HG03135 (cell line): ENCODE results near the gene GALNT15.

Source experiments
- ATAC-seq: cut with Tn5 transposase; IDR thresholded peaks from one replicate; pipeline ENCODE4 v1.9.1; 2021; ENCODE audit warnings: mild to moderate bottlenecking, moderate library complexity; ENCODE audit not compliant: unreplicated experiment

Gene GALNT15

GRCh38 chr3:16174389-16174788 lies at the start of gene GALNT15:
Gene GALNT15 (plus strand): TSS chr3:16174680. CDS start chr3:16175152, 472 bp downstream.
- ATAC-seq: no peak

DNA sequence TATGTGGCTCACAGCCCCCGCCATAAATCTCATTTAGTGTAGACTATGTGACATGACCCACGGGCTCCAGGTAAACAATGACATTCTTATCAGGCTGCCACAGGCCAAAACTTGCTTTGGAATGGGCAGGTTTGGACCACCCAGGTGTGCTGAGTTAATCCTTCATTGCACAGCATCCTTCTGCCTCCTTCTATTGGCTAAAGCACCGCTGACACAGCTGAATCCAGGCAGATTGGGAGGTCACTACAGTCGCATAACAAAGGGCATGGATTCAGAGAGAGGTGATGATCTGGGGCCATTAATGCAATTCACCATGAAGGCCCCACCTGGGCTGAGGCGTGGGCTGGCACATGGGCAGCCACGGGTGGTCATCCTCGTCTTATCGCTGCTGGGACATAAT lies 47.8 kb upstream of the GALNT15 start:
- ATAC-seq: no peak

DNA sequence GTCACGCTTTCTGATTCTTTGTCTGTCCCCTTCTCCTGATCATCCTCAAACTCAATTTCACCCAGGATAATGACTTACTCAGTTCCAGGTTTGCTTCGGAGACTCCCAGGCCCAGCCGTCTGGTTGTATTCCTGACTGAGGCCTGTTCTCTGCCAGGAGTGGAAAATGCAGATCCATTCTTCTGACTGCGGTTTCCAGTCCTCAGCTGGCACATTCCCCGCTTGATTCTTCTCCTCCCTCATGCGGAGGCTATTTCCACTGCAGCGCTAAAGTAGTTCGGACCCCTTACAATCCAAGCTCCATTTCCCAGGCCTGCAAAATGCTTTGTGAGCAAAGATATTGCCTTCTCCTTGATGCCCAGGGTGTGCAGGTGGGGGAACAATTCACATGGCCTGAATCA lies 47.2 kb upstream of the GALNT15 start:
- ATAC-seq: no peak

- ATAC-seq: no peak
These were observed 44.4 kb upstream of the GALNT15 start for GRCh38 chr3:16130066-16130465.

GRCh38 chr3:16132190-16132589 lies 42.3 kb upstream of the GALNT15 start:
- no peak for ATAC-seq

DNA sequence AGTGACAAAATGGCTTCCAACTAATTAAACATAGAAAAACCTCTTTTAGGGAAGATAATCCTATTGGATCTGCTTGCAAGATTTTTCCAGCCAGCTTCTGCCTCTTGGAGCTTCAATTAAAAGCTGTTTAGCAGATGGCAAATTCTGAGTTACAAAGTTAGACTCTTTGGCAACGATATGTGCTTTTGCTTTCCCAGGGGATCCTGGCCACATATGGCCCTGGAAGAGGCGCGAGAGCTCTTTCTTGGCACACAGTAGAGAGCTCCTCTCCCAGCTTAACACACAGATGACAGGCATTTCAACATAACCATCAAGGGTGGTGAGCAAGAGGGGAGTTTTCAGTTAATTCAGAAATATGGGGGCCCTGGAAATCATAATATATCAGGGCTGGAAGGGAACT lies 41.6 kb upstream of the GALNT15 start:
- ATAC-seq: no peak

DNA sequence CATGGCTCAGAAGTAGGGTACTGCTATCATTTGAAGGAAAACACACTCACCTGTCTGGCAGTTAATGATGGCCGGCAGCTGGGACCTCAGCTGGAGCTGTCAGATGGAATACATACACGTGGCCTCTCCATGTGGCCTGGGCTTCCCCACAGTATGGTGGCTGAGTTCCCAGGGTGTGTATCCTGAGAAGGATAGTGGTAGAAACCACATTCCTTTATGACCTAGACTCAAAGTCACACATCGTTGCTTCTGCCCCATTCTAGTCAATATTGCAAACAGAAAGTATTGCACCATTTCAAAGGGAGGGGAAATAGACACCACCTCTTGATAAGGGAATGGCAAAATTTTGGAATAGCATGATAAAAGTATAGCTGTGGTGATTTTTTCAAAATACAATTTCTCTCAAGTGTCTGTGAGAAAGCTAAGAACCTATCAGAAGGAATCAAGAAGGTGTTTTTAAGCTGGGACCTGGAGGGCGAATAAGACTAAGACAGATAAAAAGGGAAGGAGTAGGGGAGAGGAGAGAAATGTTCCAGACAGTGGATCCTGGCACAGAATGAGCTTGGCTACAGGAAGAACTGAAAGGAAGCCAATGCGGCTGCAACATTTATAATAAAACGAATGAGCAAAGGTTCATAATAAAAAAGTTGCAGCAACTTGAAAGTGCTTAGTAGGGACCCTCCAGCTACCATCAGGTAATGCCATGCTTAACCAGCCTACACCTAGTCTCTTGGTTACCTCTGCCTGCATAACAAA lies 40.1 kb upstream of the GALNT15 start:
- no peak for ATAC-seq

DNA sequence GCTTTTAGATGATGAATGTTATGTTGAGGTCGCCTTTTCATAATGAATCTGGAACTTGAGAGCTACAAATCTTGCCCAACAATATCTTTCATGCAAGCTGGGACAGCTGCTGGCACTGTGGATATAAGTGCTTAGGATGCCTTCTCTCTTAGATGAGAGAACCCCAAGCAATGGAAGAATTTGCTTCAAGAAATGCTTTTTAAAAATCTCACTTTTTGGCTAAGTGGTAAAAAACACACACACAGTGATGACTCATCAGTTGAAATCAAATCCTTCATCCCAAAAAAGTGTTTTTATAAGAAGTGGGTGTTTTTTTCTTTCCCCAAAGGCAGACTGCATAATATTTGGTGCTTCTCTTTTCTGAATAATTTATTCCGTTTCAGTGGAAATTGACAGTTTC lies 38.4 kb upstream of the GALNT15 start:
- no peak for ATAC-seq

DNA sequence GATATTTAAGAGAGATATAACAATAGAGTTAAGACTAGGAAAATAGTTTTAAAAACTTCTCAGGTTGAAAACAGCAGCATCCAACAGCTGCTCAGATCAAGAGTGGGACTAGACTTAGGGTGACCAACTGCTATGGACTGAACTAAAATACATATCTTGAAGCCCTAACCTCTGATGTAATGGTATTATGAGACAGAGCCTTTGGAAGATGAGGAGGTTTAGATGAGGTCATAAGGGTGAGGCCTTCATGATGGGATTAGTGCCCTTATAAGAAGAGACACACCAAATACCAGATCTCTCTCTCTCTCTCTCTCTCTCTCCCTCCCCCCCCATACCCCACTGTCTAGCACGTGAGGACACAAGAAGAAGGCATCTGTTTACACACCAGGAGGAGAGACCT lies 37.4 kb upstream of the GALNT15 start:
- ATAC-seq: no peak

GRCh38 chr3:16137977-16138376 lies 36.5 kb upstream of the GALNT15 start:
- no peak for ATAC-seq

DNA sequence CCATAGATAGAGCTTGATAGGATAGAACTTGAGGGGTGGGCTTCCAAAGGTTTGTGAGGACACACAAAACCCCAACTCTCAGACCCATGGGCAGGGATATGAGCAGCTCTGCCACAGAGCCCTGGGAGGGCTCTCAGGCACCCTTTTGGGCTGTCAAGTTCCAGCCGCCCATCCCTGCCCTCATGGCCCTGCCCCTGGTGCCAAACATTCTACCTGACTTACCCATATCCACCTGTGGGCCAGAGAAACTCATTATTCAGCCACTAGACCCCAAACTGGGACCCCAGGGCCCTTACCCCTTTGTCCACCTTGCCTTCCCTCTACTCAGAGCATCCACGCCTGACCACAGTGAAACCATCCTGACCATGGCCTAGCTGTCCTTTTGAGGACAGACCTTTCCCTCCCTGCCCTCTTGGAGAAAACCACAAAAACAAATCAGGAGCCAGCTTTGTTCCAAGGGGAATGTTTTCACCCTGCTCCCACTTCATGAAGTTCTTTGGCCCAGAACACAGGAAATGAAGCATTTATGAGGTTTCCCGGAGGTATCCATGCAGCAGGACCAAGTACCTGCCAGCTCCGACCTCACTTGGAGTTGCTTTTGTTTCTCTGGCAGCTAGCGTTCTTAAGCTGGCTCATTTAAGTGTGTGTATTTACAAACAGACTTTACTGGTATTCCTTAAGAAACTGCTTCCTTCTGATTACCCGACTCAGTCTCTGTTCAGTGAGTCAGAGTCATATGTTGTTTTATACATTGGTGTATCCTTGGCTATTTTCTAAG lies 34.2 kb upstream of the GALNT15 start:
- no peak for ATAC-seq

DNA sequence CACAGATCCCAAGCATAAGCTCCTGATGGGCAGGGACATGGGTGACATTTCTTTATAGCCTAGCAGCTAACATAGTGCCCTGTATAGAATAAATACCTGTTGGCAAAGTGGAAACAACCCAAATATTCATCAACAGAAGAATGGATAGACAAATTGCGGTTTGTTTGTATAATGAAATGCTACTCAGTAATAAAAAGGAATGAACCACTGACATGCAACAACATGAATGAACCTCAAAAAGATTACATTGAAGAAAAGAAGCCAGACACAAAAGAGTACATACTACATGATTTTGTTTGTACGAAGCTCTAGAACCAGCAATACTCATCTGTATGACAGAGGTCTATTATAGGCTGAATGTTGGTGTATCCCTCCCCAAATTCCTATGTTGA lies 33.6 kb upstream of the GALNT15 start:
- ATAC-seq: no peak

- ATAC-seq: no peak
These were observed 32.0 kb upstream of the GALNT15 start for GRCh38 chr3:16142350-16143025.

GRCh38 chr3:16143861-16144447 lies 30.5 kb upstream of the GALNT15 start:
- no peak for ATAC-seq

DNA sequence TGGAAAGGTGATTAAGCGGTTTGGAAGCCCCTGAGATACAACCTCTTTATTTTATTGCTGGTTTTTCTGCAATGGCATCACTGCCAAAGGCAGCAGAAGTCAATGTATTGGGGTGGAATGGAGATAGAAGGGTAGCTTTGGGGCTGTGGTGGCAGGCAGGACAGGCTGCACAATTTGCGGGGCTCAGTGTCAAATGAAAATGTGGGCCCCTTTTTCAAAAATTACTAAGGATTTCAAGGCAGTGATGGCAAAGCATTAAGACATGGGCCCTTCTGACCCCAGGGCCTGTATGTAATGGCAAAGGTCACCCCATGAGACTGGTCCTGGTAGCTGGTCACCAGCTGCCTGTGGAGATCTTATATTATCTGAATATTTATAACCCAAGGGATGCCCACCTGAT lies 29.3 kb upstream of the GALNT15 start:
- no peak for ATAC-seq

DNA sequence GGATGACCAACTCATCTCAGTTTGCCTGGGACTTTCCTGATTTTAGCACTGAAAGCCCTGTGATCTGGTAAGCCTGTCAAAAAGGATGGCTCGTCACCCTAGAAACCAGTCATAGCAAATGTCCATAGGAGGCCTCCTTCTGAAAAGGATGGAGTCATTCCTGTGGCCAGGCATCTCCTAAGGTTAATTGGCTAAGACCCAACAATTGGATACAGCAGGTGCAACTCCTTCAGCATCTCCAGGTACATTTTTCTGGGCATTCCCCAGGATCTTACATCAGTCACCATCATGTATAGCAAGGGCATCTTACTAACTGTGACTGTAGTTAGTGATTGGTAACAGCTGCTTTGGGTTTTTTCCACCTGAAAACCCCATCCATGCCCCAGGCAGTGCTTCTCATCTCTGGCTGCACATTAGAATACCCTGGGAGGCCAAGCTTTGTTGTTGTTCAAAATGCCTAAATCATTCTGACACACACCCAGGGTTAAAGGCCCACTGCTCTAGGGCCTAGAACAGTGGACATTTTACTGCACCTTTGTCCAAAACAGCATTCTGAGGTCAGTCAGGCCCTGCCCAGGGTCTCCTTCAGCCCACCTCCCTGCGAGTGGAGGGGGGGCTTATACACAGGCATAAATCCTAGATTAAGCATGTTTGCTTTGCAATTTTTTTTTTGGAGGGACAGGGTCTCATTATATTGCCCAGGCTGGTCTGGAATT lies 28.3 kb upstream of the GALNT15 start:
- peak; percentile 59 for ATAC-seq

- no peak for ATAC-seq
These were observed 27.1 kb upstream of the GALNT15 start for GRCh38 chr3:16147220-16147994.

- ATAC-seq: no peak
These were observed 26.3 kb upstream of the GALNT15 start for GRCh38 chr3:16148213-16148612.

- no peak for ATAC-seq
These were observed 25.7 kb upstream of the GALNT15 start for GRCh38 chr3:16148783-16149182.

GRCh38 chr3:16150285-16150684 lies 24.2 kb upstream of the GALNT15 start:
- no peak for ATAC-seq
